Neural progenitor cell (in vitro differentiated cells): Measurements from ENCODE around the gene PKHD1.

Experiments used
- CTCF ChIP-seq: fragments of 200-600 bp; sonication (generic); IDR thresholded peaks from 2 replicates; pipeline ENCODE4 v1.5.1; 2017; ENCODE audit warnings: antibody characterized with exemption, mild to moderate bottlenecking
- EZH2 ChIP-seq: fragments of 200-600 bp; sonication (generic); IDR thresholded peaks from 2 replicates; pipeline ENCODE4 v1.6.1; 2017; ENCODE audit warnings: antibody characterized with exemption, mild to moderate bottlenecking, moderate library complexity

GRCh38 chr6:51644426-51644825 lies 443.0 kb downstream of the PKHD1 start:
- no peak for TF ChIP-seq CTCF
- no peak for TF ChIP-seq EZH2
